ENCODE measurements around the gene ZNF521.

Gene ZNF521

DNA sequence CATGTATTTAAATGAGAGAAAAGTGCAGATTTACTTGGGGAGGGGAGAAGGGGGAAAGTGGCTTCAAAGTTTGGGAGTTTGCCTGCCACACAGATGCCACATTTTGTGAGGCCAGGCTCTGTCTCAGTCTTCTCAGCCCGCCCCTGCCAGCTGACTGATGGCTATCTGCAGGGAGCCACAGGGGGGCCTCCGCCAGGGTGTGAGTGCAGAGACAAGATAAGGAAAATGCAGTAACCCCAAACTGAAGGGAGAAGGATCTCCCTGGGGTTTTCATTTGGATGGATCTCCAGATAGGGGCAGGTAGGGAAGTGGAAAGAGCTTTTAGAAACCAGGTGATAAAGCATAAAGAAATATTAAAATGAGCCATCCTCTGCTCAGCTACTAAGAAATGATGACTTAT, 128.8 kb downstream of the ZNF521 start:
- DNase-seq = no peak

GRCh38 chr18:25222648-25223047, 129.3 kb downstream of the ZNF521 start:
- DNase-seq = no peak

DNA sequence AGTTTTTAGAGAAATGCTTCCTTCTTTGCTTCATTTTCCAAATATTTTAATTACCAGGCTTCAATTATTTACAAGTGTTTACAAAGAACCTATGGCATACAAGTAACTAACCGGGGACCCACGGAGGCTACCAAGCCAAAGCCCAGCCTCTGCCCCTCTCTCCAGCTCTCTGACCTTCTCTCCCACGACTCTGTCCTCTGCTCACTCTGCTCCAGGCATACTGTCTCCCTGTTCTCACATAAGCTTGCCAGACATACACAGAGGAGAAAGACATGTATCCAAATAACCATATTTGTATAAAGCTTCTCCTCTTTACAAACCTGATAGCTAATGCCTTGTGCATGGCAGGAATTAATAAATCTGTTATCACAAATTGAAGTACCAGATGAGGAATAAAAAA, 141.3 kb downstream of the ZNF521 start:
- DNase-seq = no peak

- no peak for DNase-seq
Measured at GRCh38 chr18:25192065-25192464, 159.9 kb downstream of the ZNF521 start.

DNA sequence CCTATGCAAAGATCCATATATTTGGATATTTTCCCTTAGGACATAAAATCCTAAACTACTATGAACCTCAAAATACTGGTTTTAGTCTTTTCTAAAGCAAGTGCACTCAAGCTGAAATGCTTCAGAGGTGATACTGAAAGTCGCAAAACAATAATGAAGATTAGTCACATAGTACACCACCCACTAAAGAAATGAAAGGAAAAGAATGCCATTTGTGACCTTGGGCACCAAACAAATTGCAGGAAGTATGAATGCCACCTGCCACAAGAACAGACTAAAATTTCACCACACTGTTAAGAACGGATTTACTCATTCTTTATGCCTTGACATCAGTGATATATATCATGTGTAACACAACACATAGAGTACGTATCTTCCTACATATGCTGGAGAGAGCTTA, 161.5 kb downstream of the ZNF521 start:
- no peak for DNase-seq

- DNase-seq = no peak
Measured at GRCh38 chr18:25189391-25190185, 162.4 kb downstream of the ZNF521 start.

GRCh38 chr18:25187521-25188192, 164.3 kb downstream of the ZNF521 start:
- no peak for DNase-seq

GRCh38 chr18:25186871-25187270, 165.1 kb downstream of the ZNF521 start:
- DNase-seq = no peak

- DNase-seq = no peak
Measured at GRCh38 chr18:25181993-25182392, 170.0 kb downstream of the ZNF521 start.

GRCh38 chr18:25181581-25181980, 170.4 kb downstream of the ZNF521 start:
- no peak for DNase-seq

DNA sequence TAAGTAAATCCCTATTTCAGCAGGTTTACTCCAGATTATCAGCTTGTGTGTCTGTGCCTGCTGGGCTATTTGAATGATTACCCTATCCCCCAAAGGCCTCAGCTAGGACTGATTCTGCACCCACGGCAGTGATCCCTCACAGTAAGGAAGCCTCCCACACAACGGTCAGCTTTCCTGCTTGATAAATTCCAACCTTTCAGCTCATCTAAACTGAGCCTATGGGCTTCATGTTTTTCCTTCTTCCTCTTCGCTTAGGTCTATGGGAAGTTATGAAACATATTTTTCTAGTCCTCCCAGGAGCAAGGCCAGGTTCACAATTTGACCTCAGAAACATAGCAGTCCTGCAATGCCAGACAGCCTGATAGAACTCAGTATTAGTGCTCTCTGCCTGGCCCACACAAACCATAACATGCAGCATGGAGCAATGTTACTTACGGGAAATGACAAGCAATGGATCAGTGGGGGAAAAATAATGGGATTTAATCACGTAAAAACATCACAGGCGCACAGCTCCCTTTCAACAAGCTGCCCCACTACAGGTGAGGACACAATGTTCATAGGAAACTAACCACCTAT, 170.9 kb downstream of the ZNF521 start:
- no peak for DNase-seq

GRCh38 chr18:25177631-25178030, 174.3 kb downstream of the ZNF521 start:
- DNase-seq = no peak

GRCh38 chr18:25176518-25177042, 175.4 kb downstream of the ZNF521 start:
- no peak for DNase-seq

- DNase-seq = no peak
Measured at GRCh38 chr18:25175558-25176517, 176.1 kb downstream of the ZNF521 start.

DNA sequence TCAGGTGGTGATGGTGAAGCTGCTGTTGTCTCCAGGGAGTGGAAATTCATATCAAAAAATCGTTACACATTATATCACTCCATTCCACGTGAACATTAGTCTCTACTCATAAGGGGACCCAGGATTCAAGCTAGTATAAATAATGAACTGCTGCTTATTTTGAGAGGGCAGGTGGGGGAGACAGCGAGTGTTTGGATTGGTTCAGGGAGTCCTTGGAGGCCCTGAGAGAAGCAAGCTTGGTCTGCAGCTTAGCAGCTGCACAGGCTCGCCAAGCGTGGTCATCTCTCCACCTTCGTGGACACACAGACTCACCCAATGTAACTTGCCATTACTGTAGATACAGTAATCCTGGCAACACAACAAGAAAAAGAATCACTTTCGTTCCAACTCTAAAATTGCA, 177.6 kb downstream of the ZNF521 start:
- DNase-seq = no peak

DNA sequence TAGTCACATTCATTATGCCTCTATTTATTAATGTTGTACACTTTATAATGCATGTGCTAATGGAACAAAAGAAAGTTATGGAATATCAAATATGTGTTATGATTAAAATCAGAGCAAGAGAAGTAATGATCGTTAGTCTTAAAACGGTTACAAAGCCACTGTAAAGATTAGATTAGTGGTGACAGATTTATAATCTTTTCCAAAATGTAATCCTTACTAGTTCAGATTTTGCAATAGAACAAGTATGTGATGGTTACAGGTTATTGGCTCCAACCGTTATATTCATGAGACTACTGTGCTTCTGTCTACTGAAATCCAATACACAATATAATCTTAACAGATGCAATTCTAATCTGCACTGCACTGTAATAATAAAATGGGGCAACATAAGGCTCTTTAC, 180.6 kb downstream of the ZNF521 start:
- no peak for DNase-seq

DNA sequence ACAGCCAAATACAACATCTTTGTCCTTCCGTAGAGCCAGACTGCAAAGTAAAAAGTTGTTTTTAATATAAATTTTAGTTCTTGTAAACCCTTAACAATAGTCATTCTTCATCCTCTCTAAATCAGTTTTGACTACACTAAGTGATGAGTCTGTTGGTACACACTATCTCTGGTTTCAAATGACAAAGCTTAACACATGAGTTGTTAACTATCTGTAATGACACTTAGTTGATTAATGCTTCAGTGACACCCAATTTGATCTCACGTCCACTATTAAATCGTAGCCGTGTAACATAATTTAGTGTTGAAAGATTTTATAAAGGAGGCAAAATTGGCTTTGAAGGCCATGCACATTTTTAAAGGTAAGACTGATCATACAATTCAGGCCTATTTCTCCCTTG, 181.6 kb downstream of the ZNF521 start:
- DNase-seq = no peak

DNA sequence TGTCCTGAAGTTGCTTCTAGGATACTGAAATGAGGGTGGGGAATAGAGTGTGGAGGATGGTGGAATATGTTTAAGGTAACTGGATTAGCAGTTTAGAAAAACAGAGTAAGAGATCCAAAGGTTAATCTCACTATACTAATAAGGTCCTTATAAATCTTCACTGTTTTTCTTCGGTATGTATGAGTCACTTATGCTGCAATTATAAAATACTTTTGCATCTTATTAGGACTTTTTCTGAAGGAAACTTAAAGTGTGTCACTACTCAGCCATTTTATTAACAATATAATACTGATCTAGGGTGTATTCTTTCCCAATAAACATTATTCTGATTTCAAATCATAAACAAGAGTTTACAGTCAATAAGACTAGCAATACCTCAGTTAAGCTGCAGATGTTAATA, 182.3 kb downstream of the ZNF521 start:
- DNase-seq = no peak

- DNase-seq = no peak
Measured at GRCh38 chr18:25167612-25168410, 184.2 kb downstream of the ZNF521 start.

GRCh38 chr18:25166113-25166512, 185.9 kb downstream of the ZNF521 start:
- DNase-seq = no peak

- DNase-seq = no peak
Measured at GRCh38 chr18:25164848-25165811, 186.8 kb downstream of the ZNF521 start.

All from stimulated activated CD4-positive, alpha-beta T cell treated with anti-CD3 and anti-CD28 coated beads, Interleukin-12 subunit alpha, Interleukin-12 subunit beta, amount 100 ng/mL, for 4 hours (primary cell).